Activated CD4-positive, alpha-beta memory T cell treated with anti-CD3 and anti-CD28 coated beads for 36 hours (primary cell): ENCODE data around the gene MYBBP1A. TPM values are rescaled to one million over a fixed set of nuclear protein-coding genes. Genes with fewer than 3 reads are reported as not detected.
"Not testable (repeated sequence)": the region's sequence is repeated elsewhere in the genome, so short reads cannot be mapped to it uniquely, and the experiment has no call there.

Experiments used
- CTCF ChIA-PET: fragments of 350-600 bp; sonication (Branson Sonifier 250); formaldehyde crosslinking; loops from one replicate; lab custom pipeline; 2021; ENCODE audit warnings: antibody characterized with exemption, inconsistent platforms; lab: Charles Lee
- POLR2A ChIA-PET: fragments of 350-600 bp; sonication (Branson Sonifier 250); formaldehyde crosslinking; loops from one replicate; lab custom pipeline; 2021; ENCODE audit warnings: antibody characterized with exemption; lab: Charles Lee
- DNase-seq: peaks from one replicate; pipeline ENCODE4 v3.0.0-alpha.2; 2020
- H3K27ac Mint-ChIP-seq: one replicate; pipeline ENCODE4 v1.8.0; 2021; ENCODE audit warnings: mixed read lengths
- H3K27me3 Mint-ChIP-seq: one replicate; pipeline ENCODE4 v1.8.0; 2021; ENCODE audit warnings: mixed read lengths
- H3K36me3 Mint-ChIP-seq: one replicate; pipeline ENCODE4 v1.8.0; 2021; ENCODE audit warnings: mixed read lengths
- H3K4me1 Mint-ChIP-seq: one replicate; pipeline ENCODE4 v1.8.0; 2021; ENCODE audit warnings: low read depth, mixed read lengths
- H3K4me3 Mint-ChIP-seq: one replicate; pipeline ENCODE4 v1.8.0; 2021; ENCODE audit warnings: mild to moderate bottlenecking, mixed read lengths
- H3K9me3 Mint-ChIP-seq: one replicate; pipeline ENCODE4 v1.8.0; 2021; ENCODE audit warnings: mixed read lengths
- intact Hi-C: fragments of 100-400 bp; cut with micrococcal nuclease; formaldehyde crosslinking; loops from one replicate; pipeline ENCODE4 v1.15.1; 2023
- total RNA-seq, 2 experiments: library from RNA; stranded (reverse); gene quantifications; one replicate each; pipeline ENCODE4 v1.2.3, GENCODE V29; 2021

The MYBBP1A gene
- total RNA-seq, 2 experiments from 2014 or later: 66.6 to 70.8 TPM

DNA sequence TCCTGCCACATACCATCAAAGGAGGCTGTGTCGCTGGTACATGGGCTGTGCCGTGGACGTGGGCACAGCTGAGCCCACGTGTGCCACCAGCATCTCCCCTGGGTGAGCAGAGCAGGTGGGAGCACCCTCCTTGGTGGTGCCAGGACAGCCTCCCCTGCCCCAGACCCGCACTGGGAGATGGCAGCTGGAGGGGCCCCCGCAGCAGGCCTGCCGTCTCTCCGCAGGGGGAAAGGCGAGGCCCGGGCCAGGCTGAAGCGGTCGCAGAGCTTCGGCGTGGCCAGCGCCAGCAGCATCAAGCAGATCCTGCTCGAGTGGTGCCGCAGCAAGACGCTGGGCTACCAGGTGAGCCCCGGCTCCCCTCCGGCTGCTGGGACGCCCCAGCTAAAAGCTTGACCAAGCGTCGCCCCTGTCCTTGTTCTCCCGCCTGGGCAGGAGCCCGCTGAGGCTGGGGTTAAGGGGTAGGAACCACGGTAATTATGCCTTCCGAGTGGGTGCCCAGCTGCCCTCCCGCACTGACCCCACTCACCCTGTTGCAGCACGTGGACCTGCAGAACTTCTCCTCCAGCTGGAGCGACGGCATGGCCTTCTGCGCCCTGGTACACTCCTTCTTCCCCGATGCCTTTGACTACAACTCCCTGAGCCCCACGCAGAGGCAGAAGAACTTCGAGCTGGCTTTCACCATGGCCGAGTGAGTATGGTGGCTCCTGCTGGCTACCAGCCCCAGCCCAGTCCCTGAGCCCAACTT is 41.6 kb upstream of the MYBBP1A start:
- intact Hi-C loops: no loop called here
- Mint-ChIP-seq H3K27ac (no peak overlapping the region), H3K36me3 (no peaks in the 10 kb centered on the region), H3K4me1 (peaks cover 4% of the 10 kb centered on the region), H3K9me3 (no peaks in the 10 kb centered on the region), H3K4me3 (no peak overlapping the region), H3K27me3 (peaks cover 5% of the 10 kb centered on the region)
- no peak for DNase-seq
- ChIA-PET POLR2A (no interaction called here), CTCF (interaction anchor here (0.7 to 2.3 kb wide), 2 partner anchors 28 to 30 kb away, joined by 3 to 7 read pairs; no protein-coding TSS in a partner anchor)

DNA sequence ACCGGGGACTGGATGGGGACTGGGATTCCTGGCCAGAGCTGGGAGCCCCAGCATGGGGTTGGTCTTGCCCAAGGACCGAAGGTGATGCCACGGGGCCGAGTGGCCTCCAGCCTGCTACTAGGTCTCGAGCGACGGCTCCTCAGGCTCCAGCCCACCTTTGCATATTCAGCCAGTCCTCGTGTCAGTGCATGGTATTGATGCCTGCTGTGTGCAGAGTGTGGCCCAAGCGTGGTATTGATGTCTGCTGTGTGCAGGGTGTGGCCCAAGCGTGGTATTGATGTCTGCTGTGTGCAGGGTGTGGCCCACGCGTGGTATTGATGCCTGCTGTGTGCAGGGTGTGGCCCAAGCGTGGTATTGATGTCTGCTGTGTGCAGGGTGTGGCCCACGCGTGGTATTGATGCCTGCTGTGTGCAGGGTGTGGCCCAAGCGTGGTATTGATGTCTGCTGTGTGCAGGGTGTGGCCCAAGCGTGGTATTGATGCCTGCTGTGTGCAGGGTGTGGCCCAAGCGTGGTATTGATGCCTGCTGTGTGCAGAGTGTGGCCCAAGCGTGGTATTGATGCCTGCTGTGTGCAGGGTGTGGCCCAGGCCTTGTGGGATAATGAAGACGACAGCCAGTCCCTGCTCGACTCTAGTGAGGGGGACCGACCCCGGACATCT is 40.6 kb upstream of the MYBBP1A start:
- H3K36me3 Mint-ChIP-seq, intact Hi-C loops, H3K9me3 Mint-ChIP-seq, H3K27ac Mint-ChIP-seq, H3K27me3 Mint-ChIP-seq, POLR2A ChIA-PET, H3K4me1 Mint-ChIP-seq, H3K4me3 Mint-ChIP-seq, DNase-seq: not testable (repeated sequence)
- CTCF ChIA-PET: interaction anchor here (0.7 to 1.5 kb wide), 3 partner anchors 29 kb away, joined by 3 to 8 read pairs (median 5); no protein-coding TSS in a partner anchor

DNA sequence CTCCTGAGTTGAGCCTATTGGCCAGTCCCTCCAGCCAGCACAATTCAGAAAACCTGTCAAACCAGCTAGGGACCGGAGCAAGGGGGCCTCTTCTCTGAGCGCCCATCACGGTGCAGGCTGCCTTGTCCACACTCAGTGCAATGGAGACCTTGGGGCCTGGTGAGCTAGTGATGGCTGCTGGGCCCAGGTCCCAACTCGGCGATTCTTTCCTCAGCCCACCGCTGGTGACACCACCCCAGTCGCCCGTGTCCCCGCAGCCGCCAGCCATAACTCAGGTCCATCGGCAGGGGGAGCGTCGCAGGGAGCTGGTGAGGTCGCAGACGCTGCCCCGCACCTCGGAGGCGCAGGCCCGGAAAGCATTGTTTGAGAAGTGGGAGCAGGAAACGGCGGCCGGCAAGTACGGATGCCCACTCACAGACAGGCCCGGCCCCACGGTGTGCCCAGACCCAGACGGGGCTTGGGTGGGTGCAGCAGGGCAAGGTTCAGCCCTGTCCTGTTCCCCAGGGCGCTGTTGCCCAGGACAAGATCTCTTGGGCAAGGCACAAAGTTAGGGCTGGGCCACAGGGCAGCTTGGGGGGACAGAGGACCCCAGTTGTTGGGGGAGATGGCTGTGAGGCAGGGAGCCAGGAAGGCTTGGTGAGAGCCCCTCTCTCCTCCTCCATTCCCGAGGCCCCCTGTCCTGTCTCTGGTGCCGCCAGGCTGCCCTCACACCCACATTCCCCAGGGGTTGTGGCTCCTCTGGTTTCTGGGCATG is 39.9 kb upstream of the MYBBP1A start:
- POLR2A ChIA-PET: no interaction called here
- H3K27ac Mint-ChIP-seq: no peak overlapping the region
- intact Hi-C loops: no loop called here

DNA sequence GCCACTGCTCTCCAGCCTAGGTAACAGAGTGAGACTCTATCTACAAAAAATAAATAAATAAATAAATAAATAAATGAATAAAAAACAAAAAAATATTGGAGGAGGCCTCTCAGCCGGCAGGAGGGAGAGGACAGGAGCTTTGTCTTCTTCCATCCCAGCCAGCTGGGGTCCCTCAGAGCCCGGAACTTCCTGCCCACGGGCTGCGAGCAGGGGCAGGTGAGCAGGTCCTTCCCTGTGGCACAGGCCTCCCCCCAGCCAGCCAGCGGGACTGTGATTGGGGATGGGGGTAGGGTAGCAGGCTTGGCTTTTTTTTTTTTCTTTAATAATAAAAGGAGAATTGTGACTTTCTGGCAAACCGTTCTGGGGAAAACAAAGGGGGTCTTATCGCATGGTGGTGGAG is 39.2 kb upstream of the MYBBP1A start:
- Mint-ChIP-seq H3K27me3 (peaks cover 8% of the 10 kb centered on the region), H3K27ac (no peak overlapping the region), H3K36me3 (no peaks in the 10 kb centered on the region), H3K4me3 (no peak overlapping the region), H3K4me1 (peaks cover 4% of the 10 kb centered on the region), H3K9me3 (no peaks in the 10 kb centered on the region)
- POLR2A ChIA-PET: no interaction called here
- CTCF ChIA-PET: interaction anchor here (1.0 to 1.5 kb wide), 3 partner anchors 8 to 31 kb away, joined by 3 to 8 read pairs (median 5); no protein-coding TSS in a partner anchor
- DNase-seq: no peak
- intact Hi-C loops: no loop called here

More for the DNA sequence above, 39.9 kb upstream of the MYBBP1A start:
- Mint-ChIP-seq H3K36me3 (no peaks in the 10 kb centered on the region), H3K9me3 (no peaks in the 10 kb centered on the region), H3K4me3 (no peak overlapping the region), H3K27me3 (peaks cover 8% of the 10 kb centered on the region), H3K4me1 (peaks cover 4% of the 10 kb centered on the region)
- CTCF ChIA-PET: interaction anchor here (0.7 to 1.5 kb wide), 4 partner anchors 9 to 30 kb away, joined by 3 to 8 read pairs (median 4); no protein-coding TSS in a partner anchor
- DNase-seq: peak; percentile 52

DNA sequence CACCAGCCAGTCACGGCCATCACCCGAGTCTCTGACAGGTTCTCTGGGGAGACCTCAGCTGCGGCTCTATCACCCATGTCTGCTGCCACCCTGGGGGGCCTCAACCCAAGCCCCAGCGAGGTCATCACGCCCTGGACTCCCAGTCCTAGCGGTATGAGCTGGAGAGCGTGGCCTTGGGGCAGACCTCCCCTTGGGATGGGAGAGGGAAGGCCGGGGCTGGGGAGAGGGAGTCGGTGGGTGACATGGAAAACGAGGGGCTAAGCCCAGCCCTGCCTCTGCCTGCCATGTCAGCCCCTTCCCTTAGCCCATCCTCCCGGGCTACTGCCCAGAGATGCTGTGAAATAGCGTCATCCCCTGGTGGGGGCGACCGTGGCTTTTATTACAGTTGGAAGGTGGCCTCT is 37.8 kb upstream of the MYBBP1A start:
- Mint-ChIP-seq H3K4me3 (no peak overlapping the region), H3K9me3 (no peaks in the 10 kb centered on the region), H3K4me1 (peaks cover 4% of the 10 kb centered on the region), H3K27me3 (peaks cover 8% of the 10 kb centered on the region), H3K36me3 (no peaks in the 10 kb centered on the region), H3K27ac (no peak overlapping the region)
- ChIA-PET POLR2A (no interaction called here), CTCF (no interaction called here)
- no peak for DNase-seq
- intact Hi-C loops: no loop called here

DNA sequence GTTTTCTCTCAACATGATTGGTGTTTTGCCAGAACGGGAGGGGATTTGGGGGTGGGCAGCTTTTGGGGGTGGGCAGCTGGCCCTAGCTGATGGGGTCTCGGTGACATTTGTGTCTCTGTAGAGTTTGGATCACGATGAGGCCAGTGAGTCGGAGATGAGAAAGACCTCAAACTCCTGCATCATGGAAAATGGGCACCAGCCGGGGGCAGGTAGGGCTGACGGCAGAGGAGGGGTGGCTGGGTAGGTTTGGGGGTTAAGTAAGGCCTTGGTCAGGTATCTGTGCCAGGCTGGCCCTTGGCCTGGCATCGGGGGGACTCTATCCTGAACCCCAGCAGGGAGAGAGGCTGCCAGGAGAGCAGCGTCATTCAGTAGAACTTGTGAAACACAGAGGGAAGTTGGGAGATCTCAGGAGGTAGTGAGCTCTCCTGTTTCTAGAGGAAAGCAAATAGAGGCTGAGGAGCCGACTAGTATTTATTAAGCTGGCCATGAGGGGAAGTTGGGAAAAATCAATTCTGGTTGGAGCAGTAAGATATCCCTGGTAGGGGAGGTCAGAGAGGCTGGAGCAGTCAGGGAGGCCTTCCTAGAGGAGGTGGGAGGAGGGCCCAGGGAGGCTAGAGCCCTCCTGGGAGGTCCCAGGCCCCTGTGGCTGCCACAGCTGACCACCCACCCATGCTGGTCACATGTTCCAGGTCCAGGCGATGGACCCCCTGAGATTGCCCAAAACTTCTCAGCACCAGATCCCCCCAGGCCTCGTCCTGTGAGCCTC is 37.2 kb upstream of the MYBBP1A start:
- Mint-ChIP-seq H3K27me3 (peaks cover 8% of the 10 kb centered on the region), H3K27ac (no peak overlapping the region), H3K4me3 (no peak overlapping the region), H3K9me3 (no peaks in the 10 kb centered on the region), H3K36me3 (no peaks in the 10 kb centered on the region), H3K4me1 (peaks cover 4% of the 10 kb centered on the region)
- intact Hi-C loops: no loop called here
- ChIA-PET POLR2A (no interaction called here), CTCF (interaction anchor here (1.0 kb wide), 1 partner anchor 55 kb away, joined by 3 read pairs; no protein-coding TSS in a partner anchor)
- no peak for DNase-seq

DNA sequence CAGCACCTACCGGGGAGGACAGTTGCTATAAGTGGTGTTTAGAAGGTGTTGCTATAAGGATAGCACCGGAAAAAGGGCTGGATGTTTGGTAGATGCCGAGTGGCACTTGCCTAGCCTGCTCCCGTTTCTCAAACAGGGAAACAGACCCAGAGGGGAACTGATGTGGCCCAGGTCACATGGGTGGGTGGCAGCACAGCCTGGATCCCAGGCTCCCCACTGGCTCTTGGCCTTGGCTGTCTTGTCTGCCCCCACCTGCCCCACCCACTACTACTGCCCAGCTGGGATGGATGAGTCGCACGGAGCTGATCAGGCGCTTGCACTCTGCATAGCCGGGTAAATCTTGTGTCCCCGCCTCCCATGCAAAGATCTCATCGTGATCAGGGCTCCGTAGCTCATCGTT is 36.3 kb upstream of the MYBBP1A start:
- peaks cover 4% of the 10 kb centered on the region for H3K4me1 Mint-ChIP-seq
- H3K36me3 Mint-ChIP-seq: no peaks in the 10 kb centered on the region
- peaks cover 10% of the 10 kb centered on the region for H3K27me3 Mint-ChIP-seq
- no peak overlapping the region for H3K4me3 Mint-ChIP-seq
- POLR2A ChIA-PET: no interaction called here
- no peak for DNase-seq
- no peak overlapping the region for H3K27ac Mint-ChIP-seq
- intact Hi-C loops: no loop called here
- H3K9me3 Mint-ChIP-seq: no peaks in the 10 kb centered on the region
- CTCF ChIA-PET: interaction anchor here (1.0 kb wide), 1 partner anchor 56 kb away, joined by 3 read pairs; no protein-coding TSS in a partner anchor

DNA sequence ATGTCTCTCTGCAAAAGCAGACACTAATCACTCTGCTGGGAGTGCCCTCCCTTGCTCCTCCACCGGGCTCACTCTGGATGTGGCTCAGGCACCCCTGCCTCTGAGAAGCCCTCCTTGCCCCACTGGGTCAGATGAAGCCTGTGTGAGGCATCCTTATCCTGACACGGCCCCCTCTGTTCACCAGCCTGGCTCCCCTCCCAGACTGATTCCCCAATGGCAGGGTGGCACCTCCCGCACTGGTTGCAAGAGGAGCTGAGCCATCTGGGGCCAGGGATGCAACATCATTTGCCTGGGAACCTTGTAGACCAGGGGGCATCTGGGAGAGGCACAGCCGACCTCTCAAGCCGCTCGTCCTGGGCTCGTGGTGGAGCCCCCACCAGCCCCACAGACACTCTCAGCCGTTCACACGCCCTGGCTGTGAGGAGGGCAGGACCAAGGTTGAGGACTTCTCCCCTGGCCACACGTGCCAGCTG is 35.8 kb upstream of the MYBBP1A start:
- intact Hi-C loops: no loop called here
- H3K9me3 Mint-ChIP-seq: no peaks in the 10 kb centered on the region
- no peak for DNase-seq
- peaks cover 4% of the 10 kb centered on the region for H3K4me1 Mint-ChIP-seq
- H3K36me3 Mint-ChIP-seq: no peaks in the 10 kb centered on the region
- no peak overlapping the region for H3K4me3 Mint-ChIP-seq
- no peak overlapping the region for H3K27ac Mint-ChIP-seq
- ChIA-PET POLR2A (no interaction called here), CTCF (interaction anchor here (1.0 kb wide), 1 partner anchor 57 kb away, joined by 3 read pairs; no protein-coding TSS in a partner anchor)
- H3K27me3 Mint-ChIP-seq: peaks cover 15% of the 10 kb centered on the region

DNA sequence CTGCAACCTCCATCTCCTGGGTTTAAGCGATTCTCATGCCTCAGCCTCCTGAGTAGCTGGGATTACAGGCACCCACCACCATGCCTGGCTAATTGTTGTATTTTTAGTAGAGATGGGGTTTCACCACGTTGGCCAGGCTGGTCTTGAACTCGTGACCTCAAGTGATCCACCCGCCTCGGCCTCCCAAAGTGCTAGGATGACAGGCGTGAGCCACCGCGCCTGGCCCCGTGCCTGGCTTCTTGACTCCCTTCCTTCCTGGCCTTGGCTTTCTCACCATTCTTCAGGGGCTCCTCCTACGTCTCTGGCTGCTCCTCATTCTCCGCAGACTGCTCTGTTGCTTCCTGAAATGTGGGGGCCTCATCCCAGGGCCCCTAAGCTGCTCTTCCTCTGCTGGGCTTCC is 34.9 kb upstream of the MYBBP1A start:
- H3K27ac Mint-ChIP-seq, H3K9me3 Mint-ChIP-seq, H3K4me3 Mint-ChIP-seq, POLR2A ChIA-PET, H3K4me1 Mint-ChIP-seq, intact Hi-C loops, H3K36me3 Mint-ChIP-seq, DNase-seq: not testable (repeated sequence)
- CTCF ChIA-PET: interaction anchor here (0.7 to 1.2 kb wide), 2 partner anchors 16 to 23 kb away, joined by 3 read pairs; no protein-coding TSS in a partner anchor
- H3K27me3 Mint-ChIP-seq: peaks cover 23% of the 10 kb centered on the region

DNA sequence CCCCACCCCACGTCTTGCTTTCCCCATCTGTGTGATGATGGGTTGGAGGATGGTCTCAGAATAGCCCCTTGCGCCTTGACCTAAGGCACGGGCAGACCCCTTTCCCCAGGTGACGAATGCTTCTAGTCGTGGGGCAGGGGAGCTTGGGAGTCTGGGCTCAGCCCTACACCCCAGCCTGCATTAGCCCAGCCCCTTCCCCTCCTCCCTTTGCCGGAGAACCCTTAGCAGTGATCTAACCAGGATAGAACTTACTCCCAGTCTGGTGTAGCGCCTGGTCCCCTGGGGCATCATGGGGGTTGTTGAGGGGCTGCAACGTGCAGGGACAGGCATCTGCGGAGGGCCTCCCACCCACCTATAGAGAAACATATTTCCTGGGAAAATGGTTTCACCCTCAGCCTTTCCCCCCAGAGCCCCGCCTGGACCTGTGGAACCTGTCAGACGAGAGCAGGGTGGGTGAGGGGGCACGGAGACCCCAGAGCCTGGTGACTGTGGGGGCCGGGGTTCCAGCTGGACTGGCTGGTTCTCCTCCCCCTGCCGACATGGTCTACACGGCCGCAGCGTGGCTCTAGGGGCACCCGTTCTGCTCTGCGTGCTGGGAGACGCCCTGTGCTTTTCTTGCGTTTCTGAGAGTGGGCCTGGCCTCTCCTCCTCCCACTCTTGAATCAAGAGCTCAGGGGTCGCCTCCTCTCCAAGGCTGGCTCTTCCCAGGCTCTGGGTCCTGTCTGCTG is 33.9 kb upstream of the MYBBP1A start:
- POLR2A ChIA-PET: no interaction called here
- H3K4me1 Mint-ChIP-seq: peaks cover 3% of the 10 kb centered on the region
- CTCF ChIA-PET: interaction anchor here (1.2 to 3.0 kb wide), 2 partner anchors 22 kb away, joined by 3 to 14 read pairs; no protein-coding TSS in a partner anchor
- no peak overlapping the region for H3K27ac Mint-ChIP-seq
- no peak overlapping the region for H3K4me3 Mint-ChIP-seq
- H3K9me3 Mint-ChIP-seq: no peaks in the 10 kb centered on the region
- peaks cover 23% of the 10 kb centered on the region for H3K27me3 Mint-ChIP-seq
- DNase-seq: no peak
- H3K36me3 Mint-ChIP-seq: no peaks in the 10 kb centered on the region
- intact Hi-C loops: no loop called here

DNA sequence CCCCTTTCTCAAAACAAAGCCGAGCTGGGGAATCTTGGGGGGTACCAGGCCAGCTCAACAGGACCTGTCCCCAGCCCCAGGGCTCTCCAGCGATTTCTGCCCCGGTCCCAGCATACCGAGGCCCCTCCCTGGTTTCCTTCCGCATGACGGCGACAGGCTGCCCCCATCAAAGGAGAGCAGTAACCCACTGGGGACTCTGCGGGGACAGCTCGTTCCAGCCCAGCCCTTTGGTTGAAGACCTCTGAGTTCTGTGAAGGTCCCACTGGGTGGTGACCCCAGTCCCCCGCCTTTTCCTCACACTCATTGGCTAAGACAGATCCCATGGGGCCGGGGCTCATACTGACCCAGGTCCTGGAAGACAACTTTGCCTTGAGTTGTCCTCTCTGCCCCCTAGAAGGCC is 33.2 kb upstream of the MYBBP1A start:
- peaks cover 6% of the 10 kb centered on the region for H3K4me1 Mint-ChIP-seq
- CTCF ChIA-PET: interaction anchor here (3.0 kb wide), 1 partner anchor 21 kb away, joined by 14 read pairs; no protein-coding TSS in a partner anchor

More for the DNA sequence above, 33.2 kb upstream of the MYBBP1A start:
- intact Hi-C loops: no loop called here
- POLR2A ChIA-PET: no interaction called here
- H3K27me3 Mint-ChIP-seq: peaks cover 29% of the 10 kb centered on the region
- no peaks in the 10 kb centered on the region for H3K36me3 Mint-ChIP-seq
- H3K4me3 Mint-ChIP-seq: no peak overlapping the region
- no peaks in the 10 kb centered on the region for H3K9me3 Mint-ChIP-seq
- no peak overlapping the region for H3K27ac Mint-ChIP-seq
- no peak for DNase-seq
